H9 (cell line): ENCODE data around the gene FARP1. TPM values are rescaled to one million over a fixed set of nuclear protein-coding genes. Genes with fewer than 3 reads are reported as not detected.
A peak's percentile ranks its signal among the peaks of the same experiment; 100 is the strongest.

Experiments
- DNase-seq: peaks from one replicate; pipeline ENCODE4 v3.0.0-alpha.2; 2017
- H2AFZ ChIP-seq: one replicate; pipeline ENCODE4 v1.6.1; 2013; ENCODE audit warnings: mild to moderate bottlenecking, low read length, control low read depth, moderate library complexity
- H2AK5ac ChIP-seq: 2 replicates; pipeline ENCODE4 v1.6.1; 2013; ENCODE audit warnings: low read length, control low read depth, mixed read lengths; ENCODE audit not compliant: insufficient read length
- H2BK120ac ChIP-seq: one replicate; pipeline ENCODE4 v1.6.1; 2013; ENCODE audit warnings: low read depth, mild to moderate bottlenecking, low read length, control low read depth, inconsistent platforms; ENCODE audit not compliant: poor library complexity, severe bottlenecking
- H2BK12ac ChIP-seq: 2 replicates; pipeline ENCODE4 v1.6.1; 2013; ENCODE audit warnings: low read length, control low read depth, mixed read lengths, low read depth; ENCODE audit not compliant: insufficient read length
- H2BK15ac ChIP-seq: 2 replicates; pipeline ENCODE4 v1.6.1; 2013; ENCODE audit warnings: low read depth, low read length, control low read depth
- H2BK20ac ChIP-seq: one replicate; pipeline ENCODE4 v1.6.1; 2013; ENCODE audit warnings: low read depth, mild to moderate bottlenecking, low read length, control low read depth, inconsistent platforms; ENCODE audit not compliant: poor library complexity, severe bottlenecking
- H2BK5ac ChIP-seq: 2 replicates; pipeline ENCODE4 v1.6.1; 2013; ENCODE audit warnings: low read length, control low read depth, mixed read lengths; ENCODE audit not compliant: insufficient read length
- H3K14ac ChIP-seq: 2 replicates; pipeline ENCODE4 v1.6.1; 2013; ENCODE audit warnings: low read length, control low read depth; ENCODE audit not compliant: insufficient read depth
- H3K18ac ChIP-seq: 2 replicates; pipeline ENCODE4 v1.6.1; 2013; ENCODE audit warnings: low read depth, mild to moderate bottlenecking, mixed read lengths, low read length, control low read depth; ENCODE audit not compliant: insufficient read length
- H3K23ac ChIP-seq: 2 replicates; pipeline ENCODE4 v1.6.1; 2013; ENCODE audit warnings: low read length, control low read depth, mixed read lengths, low read depth; ENCODE audit not compliant: insufficient read length
- H3K23me2 ChIP-seq: 2 replicates; pipeline ENCODE4 v1.6.1; 2013; ENCODE audit warnings: low read depth, mild to moderate bottlenecking, mixed read lengths, low read length, control low read depth; ENCODE audit not compliant: insufficient read length, poor library complexity, severe bottlenecking
- H3K27ac ChIP-seq: 2 replicates; pipeline ENCODE4 v1.5.1; 2013; ENCODE audit warnings: low read length, control low read depth, mixed read lengths, low read depth; ENCODE audit not compliant: insufficient read length
- H3K27me3 ChIP-seq: 2 replicates; pipeline ENCODE4 v1.6.1; 2013; ENCODE audit warnings: low read length, control low read depth, inconsistent platforms; ENCODE audit not compliant: insufficient read depth
- H3K4ac ChIP-seq: 2 replicates; pipeline ENCODE4 v1.6.1; 2013; ENCODE audit warnings: low read depth, mild to moderate bottlenecking, control low read depth, inconsistent platforms, low read length, moderate library complexity
- H3K4me1 ChIP-seq: 2 replicates; pipeline ENCODE4 v1.6.1; 2013; ENCODE audit warnings: low read length, control low read depth, inconsistent platforms; ENCODE audit not compliant: insufficient read depth
- H3K4me2 ChIP-seq: 2 replicates; pipeline ENCODE4 v1.6.1; 2013; ENCODE audit warnings: low read length, control low read depth, mixed read lengths; ENCODE audit not compliant: insufficient read length, insufficient read depth
- H3K56ac ChIP-seq: 2 replicates; pipeline ENCODE4 v1.6.1; 2013; ENCODE audit warnings: low read depth, mild to moderate bottlenecking, mixed read lengths, low read length, control low read depth; ENCODE audit not compliant: insufficient read length
- H3K79me1 ChIP-seq: 2 replicates; pipeline ENCODE4 v1.6.1; 2013; ENCODE audit warnings: low read depth, mild to moderate bottlenecking, moderate library complexity, low read length, control low read depth, inconsistent platforms; ENCODE audit not compliant: insufficient read depth, poor library complexity, severe bottlenecking
- H3K79me2 ChIP-seq: 2 replicates; pipeline ENCODE4 v1.6.1; 2013; ENCODE audit warnings: low read length, control low read depth, inconsistent platforms; ENCODE audit not compliant: insufficient read depth
- H3K9ac ChIP-seq: 2 replicates; pipeline ENCODE4 v1.6.1; 2013; ENCODE audit warnings: low read length, control low read depth, mixed read lengths; ENCODE audit not compliant: insufficient read length; ENCODE audit errors: extremely low read depth
- H3K9me3 ChIP-seq: one replicate; pipeline ENCODE4 v1.6.1; 2013; ENCODE audit warnings: low read depth, low read length, inconsistent platforms; ENCODE audit not compliant: control insufficient read depth
- H3T11ph ChIP-seq: one replicate; pipeline ENCODE4 v1.6.1; 2013; ENCODE audit warnings: mild to moderate bottlenecking, low read length, control low read depth, inconsistent platforms
- H4K20me1 ChIP-seq: one replicate; pipeline ENCODE4 v1.6.1; 2013; ENCODE audit not compliant: control insufficient read depth, insufficient read length, insufficient read depth
- H4K5ac ChIP-seq: 2 replicates; pipeline ENCODE4 v1.6.1; 2013; ENCODE audit warnings: low read depth, mild to moderate bottlenecking, mixed read lengths, low read length, control low read depth; ENCODE audit not compliant: insufficient read length
- H4K8ac ChIP-seq: replicated peaks from 2 replicates; pipeline ENCODE4 v1.6.1; 2013; ENCODE audit warnings: low read length, control low read depth, mixed read lengths, low read depth; ENCODE audit not compliant: insufficient read length
- H4K91ac ChIP-seq: 2 replicates; pipeline ENCODE4 v1.6.1; 2013; ENCODE audit warnings: low read depth, mild to moderate bottlenecking, moderate library complexity, mixed read lengths, low read length, control low read depth; ENCODE audit not compliant: insufficient read length
- H3K27ac Mint-ChIP-seq, 3 experiments: 2 replicates in 2 of 3; 3 replicates in 1 of 3; pipeline ENCODE4 v1.8.0; 2020 to 2021; ENCODE audit warnings: mixed read lengths in 3 of 3, mild to moderate bottlenecking in 1 of 3, moderate library complexity in 1 of 3
- H3K27me3 Mint-ChIP-seq: 2 replicates; pipeline ENCODE4 v1.8.0; 2021; ENCODE audit warnings: low read depth, mild to moderate bottlenecking, moderate library complexity, mixed read lengths
- H3K36me3 Mint-ChIP-seq, 3 experiments: 2 replicates in 2 of 3; 3 replicates in 1 of 3; pipeline ENCODE4 v1.8.0; 2020 to 2021; ENCODE audit warnings: low read depth in 3 of 3, mixed read lengths in 3 of 3; ENCODE audit not compliant: insufficient read depth in 1 of 3
- H3K4me1 Mint-ChIP-seq, 2 experiments: 2 replicates each; pipeline ENCODE4 v1.8.0; 2020; ENCODE audit warnings: mixed read lengths in 2 of 2
- H3K4me3 Mint-ChIP-seq, 2 experiments: 2 replicates in 1 of 2; 3 replicates in 1 of 2; pipeline ENCODE4 v1.8.0; 2020 to 2021; ENCODE audit warnings: mild to moderate bottlenecking in 2 of 2, mixed read lengths in 2 of 2, moderate library complexity in 1 of 2
- H3K9me3 Mint-ChIP-seq, 2 experiments: 2 replicates in 1 of 2; 3 replicates in 1 of 2; pipeline ENCODE4 v1.8.0; 2020; ENCODE audit warnings: mild to moderate bottlenecking in 2 of 2, mixed read lengths in 2 of 2, moderate library complexity in 1 of 2
- CTCF ChIP-seq: fragments of 200-600 bp; sonication (generic); conservative IDR thresholded peaks from 3 replicates; pipeline ENCODE4 v1.8.0; 2021; ENCODE audit warnings: antibody characterized with exemption, mild to moderate bottlenecking
- WGBS: extraction: QIAGEN DNeasy Blood & Tissue Kit; methylation state at CpG from one replicate; pipeline ENCODE4 v1.1.7; 2013; ENCODE audit warnings: missing lambda C conversion rate, low lambda C conversion rate, mixed read lengths; ENCODE audit not compliant: insufficient read length; ENCODE audit errors: extremely low coverage; 5-methylcytosine and 5-hydroxymethylcytosine counted together
- total RNA-seq: library from RNA; stranded (reverse); gene quantifications from 2 replicates; pipeline ENCODE4 v1.2.1, GENCODE V29; 2021

FARP1 gene
- total RNA-seq, 1 experiment from 2014 or later = 95.9 TPM

- no peak overlapping the region for H3K4me2 ChIP-seq
- H4K91ac ChIP-seq = no peak overlapping the region
- no peak overlapping the region for H2AFZ ChIP-seq
- no peak overlapping the region for H3K4me3 Mint-ChIP-seq
- H3K23ac ChIP-seq = no peak overlapping the region
- peaks cover 2% of the 10 kb centered on the region for H3K79me1 ChIP-seq
- no peak overlapping the region for H3T11ph ChIP-seq
- no peak overlapping the region for H2BK20ac ChIP-seq
- no peaks in the 10 kb centered on the region for H3K9me3 ChIP-seq
- peak overlapping the region in 2 of 3 experiments; percentile 21 to 89; a peak in 3 of 7 replicates for H3K27ac Mint-ChIP-seq
- no peak overlapping the region for H2AK5ac ChIP-seq
- peaks cover 20% of the 10 kb centered on the region for H3K4me1 ChIP-seq
- no CpG with 5 or more reads among the region's 6 CpGs for WGBS
- H3K14ac ChIP-seq = no peak overlapping the region
- no peaks in the 10 kb centered on the region for H3K9me3 Mint-ChIP-seq
- no peak overlapping the region for H2BK15ac ChIP-seq
- no peak overlapping the region for H3K18ac ChIP-seq
- no peak for TF ChIP-seq CTCF
- no peaks in the 10 kb centered on the region for H3K27me3 Mint-ChIP-seq
- no peaks in the 10 kb centered on the region for H3K27me3 ChIP-seq
- no peaks in the 10 kb centered on the region; the same call in 1 of the 2 replicates for H3K79me2 ChIP-seq
- H3K4ac ChIP-seq = no peak overlapping the region
- no peak overlapping the region for H2BK5ac ChIP-seq
- H3K56ac ChIP-seq = no peak overlapping the region
- no peak overlapping the region for H4K5ac ChIP-seq
- H3K9ac ChIP-seq = no peak overlapping the region
- H2BK12ac ChIP-seq = no peak overlapping the region
- no peaks in the 10 kb centered on the region for H4K20me1 ChIP-seq
- DNase-seq = no peak
- no peaks in the 10 kb centered on the region for H3K23me2 ChIP-seq
- H3K4me1 Mint-ChIP-seq = peaks cover 47 to 52% of the 10 kb centered on the region in 2 experiments
- H4K8ac ChIP-seq = no peak overlapping the region
- peaks cover 0 to 3% (median 0%) of the 10 kb centered on the region in 3 experiments; a peak in 3 of 7 replicates for H3K36me3 Mint-ChIP-seq
- H2BK120ac ChIP-seq = no peak overlapping the region
- no peak overlapping the region for H3K27ac ChIP-seq
These were observed 171.0 kb downstream of the FARP1 start for GRCh38 chr13:98313922-98314292.
